HG03432 (cell line): ENCODE measurements around the gene HSPA8.
"Not testable (repeated sequence)": the region's sequence is repeated elsewhere in the genome, so short reads cannot be mapped to it uniquely, and the experiment has no call there.

Experiments
- ATAC-seq: cut with Tn5 transposase; IDR thresholded peaks from one replicate; pipeline ENCODE4 v1.9.1; 2021; ENCODE audit warnings: mild to moderate bottlenecking, moderate library complexity; ENCODE audit not compliant: unreplicated experiment

Gene HSPA8

DNA sequence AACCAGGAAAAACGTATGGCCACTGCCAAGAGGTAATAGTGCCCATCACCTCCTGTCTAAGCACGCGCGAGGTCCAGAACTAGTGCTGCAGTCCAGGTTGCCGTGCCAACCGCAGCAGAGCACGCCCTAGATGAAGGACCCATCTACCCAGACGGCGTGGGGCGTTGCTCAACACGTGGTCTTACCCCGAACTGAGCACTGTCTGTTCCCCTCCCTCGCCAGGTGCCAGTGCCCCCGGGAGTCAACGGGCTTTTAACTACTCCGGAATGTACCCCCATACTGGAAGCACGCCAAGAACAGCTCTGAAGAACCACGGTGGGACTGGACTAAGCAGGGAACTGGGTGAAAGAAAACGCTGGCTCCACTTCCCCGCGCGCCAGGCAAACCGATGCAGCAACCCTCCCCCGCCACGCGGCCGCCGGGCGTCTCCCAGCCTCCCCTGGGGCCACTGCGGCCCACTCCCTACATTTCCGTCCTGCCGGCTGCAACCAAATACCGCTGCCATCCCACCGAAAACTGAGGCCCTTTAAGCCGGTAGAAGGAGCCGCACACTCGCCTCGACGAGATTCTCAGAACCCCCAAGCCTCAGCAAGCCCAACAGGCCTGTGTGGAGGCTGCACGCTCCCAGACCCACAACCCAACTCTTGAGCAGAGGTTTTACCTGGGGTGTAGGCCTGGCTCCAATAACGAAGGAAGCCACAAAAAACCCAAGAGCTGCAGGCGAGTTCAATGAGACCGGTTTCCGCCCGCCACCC, at the start of gene HSPA8:
Gene HSPA8 (minus strand): TSS at position 734 of the 755 bp plus-strand sequence. CDS start 812 bp downstream, outside the sequence.
- peak; percentile 8 for ATAC-seq

DNA sequence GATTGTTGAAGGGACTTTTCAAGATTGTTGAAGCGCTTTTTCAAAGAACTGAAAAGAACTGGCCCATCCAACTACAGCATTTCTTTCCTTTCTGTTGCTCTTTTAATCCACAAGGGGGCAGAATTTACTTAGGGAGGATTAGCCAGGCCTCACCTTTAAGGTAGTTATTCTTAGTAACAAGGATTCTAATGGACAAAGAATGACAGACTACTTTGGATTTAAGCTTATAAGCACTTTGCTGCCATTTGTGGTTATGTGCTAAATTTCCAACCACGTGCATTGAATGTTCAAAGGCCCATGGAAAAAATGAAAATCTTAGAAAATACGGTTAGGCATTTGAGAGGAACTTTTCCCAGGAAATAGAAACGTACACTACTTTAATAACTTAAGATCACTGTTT, 49.5 kb upstream of the HSPA8 start:
- no peak for ATAC-seq

DNA sequence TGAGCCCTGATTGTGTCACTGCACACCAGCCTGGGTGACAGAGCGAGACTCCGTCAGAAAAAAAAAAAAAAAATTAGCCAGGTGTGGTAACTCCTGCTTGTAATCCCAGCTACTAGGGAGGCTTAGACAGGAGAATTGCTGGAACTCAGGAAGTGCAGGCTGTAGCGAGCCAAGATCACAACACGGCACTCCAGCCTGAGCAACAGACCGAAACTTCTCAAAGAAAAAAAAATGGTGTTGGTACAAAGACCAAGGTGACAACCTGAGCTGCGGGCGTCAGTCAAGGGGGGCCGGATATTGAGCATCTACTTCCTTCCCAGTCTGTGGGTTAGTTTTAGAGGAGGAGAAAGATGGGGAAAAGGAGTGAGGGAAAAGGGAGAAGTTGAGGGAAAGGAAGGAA, 48.5 kb upstream of the HSPA8 start:
- no peak for ATAC-seq

DNA sequence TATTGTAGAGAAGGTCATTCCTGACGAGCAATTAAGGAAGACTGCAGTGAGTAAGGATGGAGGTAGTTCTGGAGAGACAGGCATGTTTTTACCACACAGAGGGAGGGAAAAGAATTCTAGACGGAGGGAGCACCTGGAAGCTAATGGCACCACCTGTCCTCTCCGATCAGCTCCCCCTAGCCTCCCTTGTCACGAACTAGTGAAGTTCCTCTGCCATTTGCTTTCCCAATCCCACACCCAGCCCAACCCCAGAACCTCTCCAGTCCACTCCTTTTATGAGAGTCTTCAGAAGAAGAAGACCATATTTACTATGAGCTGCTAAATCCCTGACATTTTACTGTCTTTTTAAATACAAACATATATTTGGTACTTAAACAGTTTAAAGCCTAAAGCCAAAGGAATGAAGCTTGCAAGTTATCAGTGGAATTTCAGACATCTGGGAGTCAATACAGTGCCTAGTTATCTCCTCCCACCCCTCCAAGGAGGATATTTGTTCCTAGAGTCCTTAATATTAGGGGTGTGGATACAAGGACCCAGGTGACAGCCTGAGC, 46.1 kb upstream of the HSPA8 start:
- no peak for ATAC-seq

DNA sequence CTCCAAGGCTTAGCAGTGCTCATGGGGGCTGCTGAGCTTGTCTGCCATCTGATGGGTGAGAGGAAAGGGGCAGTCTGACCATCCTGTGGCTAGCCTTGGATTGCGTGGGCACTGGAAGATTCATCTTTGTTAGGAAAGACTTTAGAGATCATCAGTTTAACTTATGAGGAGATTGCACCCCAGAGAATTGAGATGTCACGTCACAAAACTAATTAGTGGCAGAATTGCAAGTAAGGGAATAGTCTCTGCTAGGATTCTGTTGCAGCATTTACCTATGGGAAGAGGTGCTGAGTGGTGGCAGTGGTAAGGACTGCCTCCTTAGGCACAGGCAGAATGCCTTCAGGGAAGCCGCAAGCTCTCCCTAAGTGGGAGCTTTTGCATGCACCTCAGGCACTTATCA, 42.8 kb upstream of the HSPA8 start:
- no peak for ATAC-seq

DNA sequence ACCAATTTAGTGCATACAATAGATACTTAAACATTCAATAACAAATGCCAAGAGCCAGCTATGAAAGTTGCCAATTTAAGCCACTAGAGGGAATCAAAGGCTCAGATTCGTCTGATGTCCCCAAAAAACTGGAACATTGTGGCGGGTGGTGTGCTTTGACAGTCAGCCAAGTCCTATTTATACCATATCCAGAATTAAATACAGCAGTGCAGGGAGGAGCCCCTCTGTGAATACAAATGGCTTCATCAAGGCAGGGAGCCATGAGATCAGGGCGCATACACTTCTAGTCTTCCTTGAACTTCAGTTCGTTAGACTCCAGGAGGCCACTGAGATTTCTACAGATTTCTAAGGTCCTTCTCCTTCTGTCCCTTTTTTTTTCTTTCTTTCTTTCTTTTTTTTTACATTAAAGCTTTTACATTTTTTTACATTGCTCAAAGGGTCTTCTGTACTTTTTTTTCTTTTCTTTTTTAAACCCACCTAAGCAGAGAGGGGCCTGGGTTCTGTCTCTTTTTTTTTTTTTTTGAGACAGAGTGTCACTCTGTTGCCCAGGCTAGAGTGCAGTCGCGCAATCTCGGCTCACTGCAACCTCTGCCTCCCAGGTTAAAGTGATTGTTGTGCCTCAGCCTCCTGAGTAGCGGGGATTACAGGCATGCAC, 41.5 kb upstream of the HSPA8 start:
- peak; percentile 51 for ATAC-seq

DNA sequence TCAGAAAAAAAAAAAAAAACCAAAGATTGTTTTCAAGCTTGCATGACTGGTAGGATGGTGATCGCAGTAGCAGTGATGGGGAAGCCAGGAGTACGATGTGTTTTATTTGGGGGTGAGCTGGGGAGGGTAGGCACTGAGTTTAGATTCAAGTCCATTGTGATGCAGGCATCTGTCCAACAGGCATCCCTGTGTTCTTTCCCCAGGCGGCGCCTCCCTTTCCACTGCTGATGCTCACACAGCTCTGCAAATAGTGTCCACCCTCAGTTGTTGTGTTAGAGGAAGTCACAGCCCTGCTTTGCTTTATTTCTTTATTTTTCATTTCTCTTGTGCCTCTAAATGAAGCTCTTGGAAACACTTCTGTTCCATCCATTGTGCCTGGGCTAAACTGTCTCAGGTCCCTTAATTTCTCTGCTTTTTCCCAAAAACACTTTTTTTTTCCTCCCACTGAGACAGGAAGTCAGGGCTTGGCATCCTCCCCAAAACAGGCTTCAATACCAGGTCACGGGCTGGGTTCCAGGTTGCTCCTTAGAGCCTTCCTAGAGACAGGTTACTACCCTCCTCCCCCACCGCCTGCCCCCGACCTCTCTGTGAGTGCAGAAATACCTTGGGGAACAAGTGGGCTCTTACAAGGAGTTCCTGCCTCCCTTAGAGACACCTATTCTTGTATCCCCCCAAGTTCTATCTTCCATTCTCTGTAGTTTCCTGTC, 38.6 kb upstream of the HSPA8 start:
- no peak for ATAC-seq

DNA sequence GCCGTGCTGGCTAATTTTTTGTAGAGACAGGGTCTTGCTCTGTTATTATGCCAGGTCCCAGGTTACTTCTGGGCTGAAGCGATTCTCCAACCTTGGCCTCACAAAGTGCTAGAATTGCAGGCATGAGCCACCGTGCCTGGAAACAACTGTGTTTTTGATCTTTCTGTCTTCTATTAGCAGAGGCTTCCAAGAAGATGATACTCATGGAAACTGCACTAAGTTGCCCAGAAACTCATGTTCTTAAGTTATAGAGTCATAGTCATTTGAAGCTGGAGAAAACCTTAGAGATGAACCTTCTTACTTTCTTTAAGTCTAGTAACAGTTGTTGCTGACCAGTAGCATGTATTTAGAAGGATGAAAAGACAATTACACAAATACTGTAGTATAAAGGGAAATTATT, 37.1 kb upstream of the HSPA8 start:
- ATAC-seq: no peak

DNA sequence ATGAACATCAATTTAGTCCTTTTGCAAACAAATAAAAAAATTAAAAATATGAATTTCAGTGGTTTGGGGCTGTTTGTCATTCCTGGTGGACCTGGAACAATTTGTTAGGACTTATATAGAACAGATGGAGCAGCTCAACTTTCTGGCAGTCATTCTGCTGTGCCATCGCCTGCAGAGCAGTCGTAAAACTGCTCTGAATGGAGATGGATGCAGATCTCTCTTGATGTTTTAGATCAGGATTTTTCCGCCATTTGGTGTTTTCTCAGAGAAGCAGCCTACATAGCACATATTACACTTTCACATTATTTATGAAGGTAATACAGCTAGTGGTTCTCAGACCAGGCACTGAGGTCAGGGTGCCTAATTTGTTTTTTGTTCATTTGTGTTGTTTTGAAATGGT, 31.8 kb upstream of the HSPA8 start:
- ATAC-seq: no peak

DNA sequence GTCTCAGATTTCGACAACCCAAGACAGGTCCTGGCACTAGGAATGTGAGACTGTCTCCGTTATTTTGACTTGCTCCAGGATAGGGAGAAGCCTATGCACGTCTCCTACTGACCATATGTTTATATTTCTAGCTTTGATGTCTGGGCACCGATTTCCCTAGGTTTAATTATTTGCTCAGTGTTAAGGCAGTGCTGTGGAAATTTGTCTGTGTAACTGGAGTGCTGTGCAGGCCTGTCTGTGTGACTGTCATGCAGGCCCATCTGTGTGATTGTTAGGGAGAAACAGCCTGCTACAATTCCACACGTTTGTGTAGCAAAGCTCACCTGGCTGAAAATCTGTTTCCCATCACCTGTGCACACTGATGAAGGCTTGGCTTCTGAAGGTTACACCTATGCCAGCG, 29.6 kb upstream of the HSPA8 start:
- no peak for ATAC-seq

DNA sequence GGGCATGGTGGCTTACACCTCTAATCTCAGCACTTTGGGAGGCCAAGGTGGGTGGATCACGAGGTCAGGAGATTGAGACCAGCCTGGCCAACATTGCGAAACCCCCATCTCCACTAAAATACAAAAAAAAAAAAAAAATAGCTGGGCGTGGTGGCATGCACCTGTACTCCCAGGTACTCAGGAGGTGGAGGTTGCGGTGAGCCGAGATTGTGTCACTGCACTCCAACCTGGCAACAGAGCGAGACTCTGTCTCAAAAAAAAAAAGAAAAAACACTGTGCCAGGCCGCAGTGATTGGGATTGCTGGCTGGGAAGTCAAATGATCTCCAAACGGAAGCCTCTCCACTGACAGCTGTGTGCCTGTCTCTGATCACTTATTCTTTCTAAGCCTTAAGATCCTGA, 28.2 kb upstream of the HSPA8 start:
- not testable (repeated sequence) for ATAC-seq

DNA sequence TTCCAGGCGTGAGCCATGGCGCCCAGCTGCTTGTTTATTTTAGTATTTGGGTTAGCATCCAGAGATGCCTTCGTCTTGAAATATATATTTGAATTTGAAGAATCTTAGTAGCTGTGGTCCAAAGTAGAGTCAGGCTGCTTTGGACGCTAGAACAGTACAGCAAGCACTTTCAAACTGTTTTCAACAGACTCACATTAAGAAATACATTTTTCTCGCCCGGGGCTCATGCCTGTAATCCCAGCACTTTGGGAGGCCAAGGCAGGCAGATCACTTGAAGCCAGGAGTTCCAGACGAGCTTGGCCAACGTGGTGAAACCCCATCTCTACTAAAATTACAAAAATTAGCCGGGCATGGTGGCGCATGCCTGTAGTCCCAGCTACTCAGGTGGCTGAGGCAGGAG, 27.0 kb upstream of the HSPA8 start:
- ATAC-seq: not testable (repeated sequence)

DNA sequence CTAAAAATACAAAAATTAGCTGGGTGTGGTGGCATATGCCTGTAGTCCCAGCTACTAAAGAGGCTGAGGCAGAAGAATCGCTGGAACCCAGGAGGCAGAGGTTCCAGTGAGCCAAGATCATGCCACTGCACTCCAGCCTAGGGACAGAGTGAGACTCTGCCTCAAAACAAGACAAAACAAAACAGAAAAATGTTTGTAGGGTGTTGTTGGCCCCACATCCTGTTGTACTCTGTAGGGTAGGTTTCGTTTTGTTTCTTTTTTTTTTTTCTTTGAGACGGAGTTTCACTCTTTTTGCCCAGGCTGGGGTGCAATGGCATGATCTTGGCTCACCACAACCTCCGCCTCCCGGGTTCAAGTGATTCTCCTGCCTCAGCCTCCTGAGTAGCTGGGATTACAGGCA, 25.7 kb upstream of the HSPA8 start:
- peak; percentile 88 for ATAC-seq

DNA sequence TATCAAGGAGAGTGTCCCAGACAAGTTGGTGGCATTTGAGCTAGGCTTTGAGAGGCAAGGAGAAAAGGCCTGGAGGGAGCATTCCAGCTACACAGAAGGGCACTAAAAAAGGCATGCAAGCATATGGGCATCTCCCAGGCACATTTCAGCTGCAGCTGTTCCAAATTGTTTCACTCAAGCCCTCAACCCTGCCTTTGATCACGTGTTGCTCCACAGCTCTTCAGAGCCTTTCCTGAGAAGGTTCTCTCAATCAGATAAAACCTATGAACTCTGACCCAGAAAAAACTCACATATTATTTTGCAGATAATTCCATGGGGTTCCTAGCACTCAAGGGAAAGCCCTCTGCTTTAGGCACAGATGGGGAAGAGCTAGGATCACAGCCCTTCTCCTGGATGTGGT, 24.4 kb upstream of the HSPA8 start:
- no peak for ATAC-seq

DNA sequence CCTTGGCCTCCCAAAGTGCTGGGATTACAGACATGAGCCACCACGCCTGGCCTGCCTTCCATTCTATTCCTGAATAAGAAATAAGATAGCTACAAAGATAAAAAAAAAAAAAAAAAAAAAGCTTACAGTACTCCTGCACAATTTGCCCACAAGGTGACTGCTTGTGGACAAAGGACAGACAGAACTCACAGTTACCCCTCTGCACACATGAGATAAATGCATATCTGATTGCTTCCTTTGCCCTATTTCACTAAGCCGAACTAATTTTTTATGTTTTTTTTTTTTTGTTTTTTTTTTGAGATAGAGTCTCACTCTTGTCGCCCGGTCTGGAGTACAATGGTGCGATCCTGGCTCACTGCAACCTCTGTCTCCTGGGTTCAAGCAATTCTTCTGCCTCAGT, 23.6 kb upstream of the HSPA8 start:
- ATAC-seq: no peak

DNA sequence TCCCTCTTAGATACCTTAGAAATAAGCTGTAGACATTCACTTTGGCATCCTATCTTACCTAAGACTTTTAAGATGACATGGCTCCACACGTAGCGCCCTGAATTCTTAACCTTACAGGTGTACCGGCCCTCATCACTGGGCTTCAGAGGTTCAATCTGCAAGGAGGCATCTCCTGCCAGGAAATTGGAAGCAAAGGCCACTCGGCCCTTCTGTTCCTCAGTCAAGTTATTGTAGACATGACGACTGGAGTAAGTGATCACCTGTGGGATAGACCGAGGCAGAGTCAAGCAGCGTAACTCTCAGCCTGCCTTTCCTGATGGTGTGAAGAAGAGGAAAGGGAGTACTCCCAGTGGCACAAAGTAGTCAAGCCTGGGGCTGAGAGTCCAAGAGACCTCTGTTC, 22.5 kb upstream of the HSPA8 start:
- ATAC-seq: no peak

DNA sequence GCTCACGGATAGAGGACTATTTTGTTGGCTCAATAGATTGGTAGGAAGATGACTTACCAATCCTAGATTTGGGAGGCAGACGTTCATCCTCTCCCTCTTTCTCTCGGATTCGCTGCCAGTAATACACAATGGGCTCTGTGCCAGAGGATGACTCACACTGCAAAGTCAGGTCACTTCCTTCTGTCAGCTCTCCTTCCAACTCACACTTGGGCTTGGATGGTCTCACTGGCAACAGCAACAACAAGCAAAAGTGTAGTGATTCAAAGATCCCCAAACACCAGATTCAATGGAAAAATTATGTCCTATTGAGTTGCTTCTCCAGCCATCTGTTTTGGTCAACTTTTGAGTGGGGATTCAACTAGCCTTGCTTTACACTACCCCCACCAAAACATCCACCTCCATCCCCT, 21.7 kb upstream of the HSPA8 start:
- ATAC-seq: no peak

DNA sequence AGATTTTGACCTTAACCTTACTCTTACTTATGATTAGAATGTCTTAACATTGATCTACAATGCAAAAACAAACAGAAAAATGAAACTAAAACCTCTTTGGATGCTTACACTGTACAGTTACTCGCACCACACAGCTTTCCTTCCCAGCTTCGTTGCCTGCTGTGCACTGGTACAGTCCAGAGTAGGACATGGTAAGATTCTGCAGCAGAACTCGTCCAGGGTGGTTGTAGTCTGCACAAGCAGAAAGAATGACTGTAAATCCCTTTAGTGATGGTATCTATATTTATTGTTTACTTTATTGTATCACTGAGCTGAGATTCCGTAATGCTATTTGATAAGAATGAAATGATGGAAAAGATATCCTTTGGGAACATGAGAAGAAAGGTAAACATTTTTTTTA, 21.0 kb upstream of the HSPA8 start:
- no peak for ATAC-seq

DNA sequence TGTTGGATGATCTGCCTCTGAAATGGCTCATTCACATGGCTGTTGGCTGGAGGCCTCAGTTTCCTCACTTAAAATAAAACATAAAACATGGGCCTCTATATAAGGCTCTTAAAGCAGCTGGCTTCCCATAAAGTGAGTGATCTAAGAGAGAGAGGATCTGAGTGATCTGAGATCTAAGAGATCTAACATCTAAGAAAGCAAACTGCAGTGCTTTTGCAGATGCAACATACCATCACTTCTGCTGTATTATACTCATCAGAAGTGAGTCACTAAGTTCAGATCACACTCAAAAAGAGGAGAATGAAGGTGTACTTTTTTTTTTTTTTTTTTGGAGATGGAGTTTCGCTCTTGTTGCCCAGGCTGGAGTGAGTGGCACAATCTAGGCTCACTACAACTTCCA, 18.1 kb upstream of the HSPA8 start:
- no peak for ATAC-seq

DNA sequence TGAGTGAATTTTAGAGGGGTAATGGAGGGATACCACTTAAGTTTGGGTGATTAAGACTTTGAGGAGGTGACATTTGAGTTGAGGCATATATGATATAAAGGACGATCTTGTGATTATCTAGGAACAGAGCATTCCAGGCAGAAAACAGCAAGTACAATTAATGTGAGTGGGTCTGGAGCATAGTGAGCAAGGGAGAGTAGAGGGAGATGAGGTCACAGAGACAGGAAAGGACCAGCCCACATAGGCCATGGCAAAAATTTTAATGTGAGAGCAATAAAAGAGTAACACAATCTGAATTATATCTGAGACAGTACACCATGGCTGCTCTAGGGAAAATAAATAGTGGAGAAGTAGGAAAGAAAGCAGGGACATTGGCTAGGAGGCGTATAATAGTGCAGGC, 14.5 kb upstream of the HSPA8 start:
- no peak for ATAC-seq

DNA sequence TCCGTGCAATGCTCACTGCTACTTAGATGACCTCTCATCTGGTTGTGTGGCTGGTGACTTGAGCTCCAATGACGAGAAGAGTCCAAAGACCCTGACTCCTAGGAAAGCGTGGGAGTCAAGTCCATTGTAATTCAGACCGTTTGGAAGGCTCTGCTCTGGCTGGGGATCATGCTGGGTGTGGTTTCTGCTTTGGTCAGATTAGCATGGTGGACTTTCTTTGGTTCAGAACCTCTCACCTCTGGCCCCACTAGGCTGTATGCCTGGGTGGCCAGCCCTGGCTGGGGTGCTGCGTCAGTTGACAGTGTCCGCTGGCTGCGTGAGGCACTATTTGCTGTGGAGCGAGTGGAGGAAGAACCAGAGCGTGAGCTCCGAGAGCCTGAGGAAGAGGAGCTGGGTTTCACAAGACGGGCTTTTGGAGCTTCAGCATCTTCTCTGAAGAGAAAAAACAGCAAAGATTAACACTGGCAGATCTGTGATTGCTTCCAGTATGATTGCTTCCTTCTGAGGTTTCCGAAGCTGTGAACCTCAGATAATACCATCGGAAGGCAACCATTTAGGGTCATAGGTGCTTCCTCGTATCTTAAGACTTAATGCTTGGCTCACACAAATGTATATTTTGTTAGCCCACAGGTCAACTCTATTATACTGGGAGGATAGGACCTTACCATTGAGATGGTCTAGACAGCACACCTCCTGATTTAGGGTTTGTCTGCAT, 11.6 kb upstream of the HSPA8 start:
- no peak for ATAC-seq
